H1 (cell line): ENCODE data around the gene DKC1. TPM values are rescaled to one million over a fixed set of nuclear protein-coding genes. Genes with fewer than 3 reads are reported as not detected.

Source experiments
- CTCF ChIA-PET: fragments of 300-600 bp; sonication (Branson Sonifier 250); formaldehyde crosslinking; loops from one replicate; lab custom pipeline; 2021; ENCODE audit not compliant: partially characterized antibody; lab: Charles Lee
- POLR2A ChIA-PET: fragments of 300-600 bp; sonication (Branson Sonifier 250); formaldehyde crosslinking; loops from one replicate; lab custom pipeline; 2021; ENCODE audit warnings: inconsistent platforms; ENCODE audit not compliant: partially characterized antibody; lab: Charles Lee
- DNase-seq, 2 experiments: peaks; one replicate each; pipeline versions ENCODE4 v3.0.0 to v3.0.0-alpha.2; 2010 to 2022; ENCODE audit warnings: low spot score in 2 of 2, low read depth in 1 of 2, mixed read lengths in 1 of 2
- FAIRE-seq: peaks from 2 replicates; lab custom pipeline; 2011; peaks lifted over from hg19 to GRCh38; lab: Jason Lieb, UNC
- H2AFZ ChIP-seq: 2 replicates; pipeline ENCODE4 v1.8.1; 2012; ENCODE audit warnings: low read length, inconsistent platforms
- H2AK5ac ChIP-seq: 2 replicates; pipeline ENCODE4 v1.6.1; 2013; ENCODE audit warnings: low read depth, low read length
- H2BK120ac ChIP-seq: replicated peaks from 2 replicates; pipeline ENCODE3; 2013; ENCODE audit warnings: low read depth, low read length, inconsistent platforms
- H2BK12ac ChIP-seq: 2 replicates; pipeline ENCODE4 v1.6.1; 2013; ENCODE audit warnings: low read depth, low read length
- H2BK15ac ChIP-seq: 2 replicates; pipeline ENCODE4 v1.6.1; 2013; ENCODE audit warnings: low read length
- H2BK20ac ChIP-seq: 2 replicates; pipeline ENCODE4 v1.6.1; 2013; ENCODE audit warnings: low read length
- H2BK5ac ChIP-seq: 2 replicates; pipeline ENCODE4 v1.6.1; 2013; ENCODE audit warnings: low read depth, low read length
- H3K14ac ChIP-seq: 2 replicates; pipeline ENCODE4 v1.6.1; 2013; ENCODE audit warnings: inconsistent platforms; ENCODE audit not compliant: insufficient read length
- H3K18ac ChIP-seq: 2 replicates; pipeline ENCODE4 v1.6.1; 2013; ENCODE audit warnings: low read length; ENCODE audit errors: extremely low read depth
- H3K23ac ChIP-seq: 2 replicates; pipeline ENCODE4 v1.6.1; 2013; ENCODE audit warnings: inconsistent platforms; ENCODE audit not compliant: insufficient read length
- H3K23me2 ChIP-seq: 2 replicates; pipeline ENCODE4 v1.6.1; 2013; ENCODE audit warnings: low read depth, low read length
- H3K27ac ChIP-seq: 2 replicates; pipeline ENCODE4 v1.6.1; 2011; ENCODE audit warnings: low read depth, low read length, inconsistent platforms
- H3K27me3 ChIP-seq, 4 experiments: replicated peaks in 1 of 4; 1 replicate in 1 of 4; 2 replicates in 3 of 4; pipeline versions ENCODE4 v1.6.1 to v1.8.1; 2011 to 2013; ENCODE audit warnings: low read length in 3 of 4, mild to moderate bottlenecking in 3 of 4, inconsistent platforms in 2 of 4, mixed read lengths in 2 of 4, moderate library complexity in 1 of 4; ENCODE audit not compliant: control insufficient read depth in 3 of 4, insufficient read depth in 3 of 4; ENCODE audit errors: extremely low read depth in 1 of 4
- H3K36me3 ChIP-seq, 4 experiments: 2 replicates each; pipeline versions ENCODE4 v1.6.1 to v1.8.1; 2011 to 2013; ENCODE audit warnings: mild to moderate bottlenecking in 4 of 4, low read length in 3 of 4, moderate library complexity in 2 of 4, control low read depth in 1 of 4, inconsistent platforms in 1 of 4; ENCODE audit not compliant: insufficient read depth in 4 of 4, control insufficient read depth in 2 of 4
- H3K4ac ChIP-seq: replicated peaks from 2 replicates; pipeline ENCODE3; 2013; ENCODE audit warnings: low read length, low read depth, mixed read lengths, inconsistent platforms; ENCODE audit not compliant: insufficient read length
- H3K4me1 ChIP-seq, 4 experiments: replicated peaks in 1 of 4; 1 replicate in 1 of 4; 2 replicates in 3 of 4; pipeline versions ENCODE4 v1.6.1 to v1.8.1; 2011 to 2013; ENCODE audit warnings: low read length in 3 of 4, inconsistent platforms in 2 of 4, mixed read lengths in 1 of 4; ENCODE audit not compliant: insufficient read depth in 4 of 4, control insufficient read depth in 3 of 4
- H3K4me2 ChIP-seq, 2 experiments: 2 replicates each; pipeline versions ENCODE4 v1.6.1 to v1.8.1; 2011 to 2013; ENCODE audit warnings: low read depth in 2 of 2, low read length in 2 of 2, control low read depth in 1 of 2, inconsistent platforms in 1 of 2, mild to moderate bottlenecking in 1 of 2; ENCODE audit not compliant: insufficient read depth in 1 of 2
- H3K4me3 ChIP-seq, 4 experiments: fragments of 200-600, 300-600 bp in 1 of 4; sonication (generic), shearing (Covaris generic), sonication (Bioruptor Twin) in 1 of 4; 2 replicates each; pipeline versions ENCODE4 v1.5.1 to v1.8.1; 2011 to 2016; ENCODE audit warnings: low read length in 4 of 4, low read depth in 3 of 4, control low read depth in 2 of 4, inconsistent platforms in 2 of 4, mild to moderate bottlenecking in 2 of 4, mixed read lengths in 1 of 4, moderate library complexity in 1 of 4; ENCODE audit not compliant: insufficient read depth in 2 of 4; ENCODE audit errors: extremely low read depth in 1 of 4
- H3K56ac ChIP-seq: replicated peaks from 2 replicates; pipeline ENCODE3; 2013; ENCODE audit warnings: low read depth, mild to moderate bottlenecking, mixed read lengths, low read length, inconsistent platforms; ENCODE audit not compliant: insufficient read length
- H3K79me1 ChIP-seq: 2 replicates; pipeline ENCODE4 v1.6.1; 2013; ENCODE audit warnings: low read depth, low read length, control low read depth
- H3K79me2 ChIP-seq, 2 experiments: 2 replicates each; pipeline versions ENCODE4 v1.6.1 to v1.8.1; 2012 to 2013; ENCODE audit warnings: low read length in 2 of 2, mild to moderate bottlenecking in 2 of 2, inconsistent platforms in 1 of 2; ENCODE audit not compliant: insufficient read depth in 2 of 2, control insufficient read depth in 1 of 2
- H3K9ac ChIP-seq, 4 experiments: replicated peaks in 1 of 4; 1 replicate in 1 of 4; 2 replicates in 3 of 4; pipeline versions ENCODE4 v1.6.1 to v1.8.1; 2011 to 2013; ENCODE audit warnings: low read depth in 3 of 4, low read length in 3 of 4, control low read depth in 2 of 4, mild to moderate bottlenecking in 2 of 4, moderate library complexity in 2 of 4, inconsistent platforms in 1 of 4; ENCODE audit errors: extremely low read depth in 1 of 4
- H3K9me3 ChIP-seq, 2 experiments: 2 replicates each; pipeline versions ENCODE4 v1.6.1 to v1.8.1; 2012 to 2013; ENCODE audit warnings: mild to moderate bottlenecking in 2 of 2, moderate library complexity in 2 of 2, control low read depth in 1 of 2, inconsistent platforms in 1 of 2, low read depth in 1 of 2, low read length in 1 of 2, mixed read lengths in 1 of 2; ENCODE audit not compliant: insufficient read depth in 2 of 2
- H4K20me1 ChIP-seq, 2 experiments: replicated peaks in 1 of 2; 2 replicates each; pipeline versions ENCODE3 to v1.8.1; 2011 to 2013; ENCODE audit warnings: inconsistent platforms in 2 of 2, low read length in 2 of 2, mild to moderate bottlenecking in 1 of 2; ENCODE audit not compliant: insufficient read depth in 2 of 2, control insufficient read depth in 1 of 2
- H4K5ac ChIP-seq: 2 replicates; pipeline ENCODE4 v1.6.1; 2013; ENCODE audit warnings: low read length, low read depth, mixed read lengths, inconsistent platforms; ENCODE audit not compliant: insufficient read length
- H4K8ac ChIP-seq: 2 replicates; pipeline ENCODE4 v1.8.0; 2013; ENCODE audit warnings: mild to moderate bottlenecking, moderate library complexity, low read length, inconsistent platforms; ENCODE audit not compliant: insufficient read depth; ENCODE audit errors: extremely low read depth
- H4K91ac ChIP-seq: replicated peaks from 2 replicates; pipeline ENCODE3; 2013; ENCODE audit warnings: low read length, mixed read lengths, inconsistent platforms; ENCODE audit not compliant: insufficient read length
- USF2 ChIP-seq: IDR thresholded peaks from 2 replicates; pipeline ENCODE4 v1.6.1; 2011; ENCODE audit warnings: low read length, improper control_type of control experiment
- whole genome bisulfite sequencing, 2 experiments: shearing (Covaris generic) in 1 of 2; methylation state at CpG; one replicate each; pipeline versions ENCODE4 v1.1.6 to v1.1.7; 2013 to 2015; ENCODE audit warnings: low lambda C conversion rate in 2 of 2, mixed read lengths in 2 of 2, inconsistent platforms in 1 of 2, low coverage in 1 of 2, missing lambda C conversion rate in 1 of 2; ENCODE audit not compliant: insufficient replicate concordance in 2 of 2, insufficient coverage in 1 of 2, insufficient read length in 1 of 2; ENCODE audit errors: extremely low coverage in 1 of 2, missing lambda C conversion rate in 1 of 2; 5-methylcytosine and 5-hydroxymethylcytosine counted together
- polyA plus RNA-seq, 7 experiments: library from polyadenylated mRNA; depleted of rRNA in 3 of 7; stranded (reverse) in 5 of 7; unstranded in 2 of 7; fragments of >200 nt in 5 of 7; fragments of 200-250 nt in 2 of 7; gene quantifications; 1 replicate in 5 of 7; 2 replicates in 1 of 7; 4 replicates in 1 of 7; pipeline versions ENCODE4 v1.2.1 to v1.2.3, GENCODE V29; 2011 to 2013; ENCODE audit warnings: missing spikeins in 2 of 7, mixed read lengths in 2 of 7
- total RNA-seq: library from RNA; stranded (reverse); fragmentation: NEBNext Ultra II Directional; extraction: Animal tissue kit (Norgen Biotek cat#: 25700); gene quantifications from 2 replicates; pipeline ENCODE4 v1.2.1, GENCODE V29; 2021

The DKC1 gene
- total and polyA plus RNA-seq, 2 of the 8 experiments (the other 6 are each of a cell fraction or from before 2014, with no cell fraction given), result 65.6 to 143 TPM

- Histone ChIP-seq H3K9ac (no peak overlapping the region), H3K14ac (no peak overlapping the region), H4K20me1 (no peaks in the 10 kb centered on the region), H2BK15ac (no peak overlapping the region), H3K4me1 (no peaks in the 10 kb centered on the region), H4K91ac (no peak overlapping the region), H3K27me3 (no peaks in the 10 kb centered on the region), H3K4ac (no peak overlapping the region), H3K56ac (no peak overlapping the region), H3K23me2 (no peaks in the 10 kb centered on the region), H3K79me2 (no peaks in the 10 kb centered on the region), H4K5ac (no peak overlapping the region), H2AK5ac (no peak overlapping the region), H3K4me2 (no peak overlapping the region), H2AFZ (no peak overlapping the region), H3K4me3 (no peak overlapping the region), H3K27ac (no peak overlapping the region), H3K23ac (no peak overlapping the region), H4K8ac (no peak overlapping the region), H3K18ac (no peak overlapping the region), H3K79me1 (no peaks in the 10 kb centered on the region), H2BK12ac (no peak overlapping the region), H2BK20ac (no peak overlapping the region), H3K9me3 (no peaks in the 10 kb centered on the region), H2BK120ac (no peak overlapping the region), H3K36me3 (no peaks in the 10 kb centered on the region), H2BK5ac (no peak overlapping the region)
- ChIA-PET POLR2A (no interaction called here), CTCF (interaction anchor here (0.8 to 4.2 kb wide), 4 partner anchors 16 to 33 kb away, joined by 3 to 22 read pairs (median 5); no protein-coding TSS in a partner anchor)
- FAIRE-seq (no peak), DNase-seq (no peak)
- WGBS, 2 experiments, result 80% methylated on average over 3 of the region's 5 CpGs; no CpG with 5 or more reads in 1 of the 2 experiments
- TF ChIP-seq USF2, result no peak
Measured at GRCh38 chrX:154715825-154716224, 46.8 kb upstream of the DKC1 start.
